Chondrocyte (in vitro differentiated cells): ENCODE results near the gene EIF4EBP2. TPM values are rescaled to one million over a fixed set of nuclear protein-coding genes. Genes with fewer than 3 reads are reported as not detected.

Source experiments
- DNase-seq: peaks from one replicate; pipeline ENCODE4 v3.0.0; 2021; ENCODE audit warnings: mixed read lengths, low spot score
- H3K27ac Mint-ChIP-seq: one replicate; pipeline ENCODE4 v1.8.0; 2021; ENCODE audit warnings: mild to moderate bottlenecking, moderate library complexity, mixed read lengths; ENCODE audit not compliant: unreplicated experiment
- H3K27me3 Mint-ChIP-seq: 2 replicates; pipeline ENCODE4 v1.8.0; 2021; ENCODE audit warnings: low read depth, mixed read lengths
- H3K36me3 Mint-ChIP-seq: 2 replicates; pipeline ENCODE4 v1.8.0; 2021; ENCODE audit warnings: low read depth, mixed read lengths
- H3K4me1 Mint-ChIP-seq: 2 replicates; pipeline ENCODE4 v1.8.0; 2021; ENCODE audit warnings: low read depth, mild to moderate bottlenecking, mixed read lengths
- H3K4me3 Mint-ChIP-seq: one replicate; pipeline ENCODE4 v1.8.0; 2021; ENCODE audit warnings: mild to moderate bottlenecking, moderate library complexity, mixed read lengths; ENCODE audit not compliant: unreplicated experiment
- H3K9me3 Mint-ChIP-seq: 2 replicates; pipeline ENCODE4 v1.8.0; 2021; ENCODE audit warnings: low read depth, mixed read lengths
- total RNA-seq: library from RNA; stranded (reverse); gene quantifications from 3 replicates; pipeline ENCODE4 v1.2.1, GENCODE V29; 2021
- TF ChIP-seq, protein P1 (sequence below): fragments of 200-600 bp; sonication (generic); IDR thresholded peaks from 2 replicates; pipeline ENCODE4 v1.5.0; 2021; ENCODE audit warnings: antibody characterized with exemption, mild to moderate bottlenecking, moderate library complexity

EIF4EBP2 gene
- total RNA-seq, 1 donor from 2014 or later: 39.6 TPM

DNA sequence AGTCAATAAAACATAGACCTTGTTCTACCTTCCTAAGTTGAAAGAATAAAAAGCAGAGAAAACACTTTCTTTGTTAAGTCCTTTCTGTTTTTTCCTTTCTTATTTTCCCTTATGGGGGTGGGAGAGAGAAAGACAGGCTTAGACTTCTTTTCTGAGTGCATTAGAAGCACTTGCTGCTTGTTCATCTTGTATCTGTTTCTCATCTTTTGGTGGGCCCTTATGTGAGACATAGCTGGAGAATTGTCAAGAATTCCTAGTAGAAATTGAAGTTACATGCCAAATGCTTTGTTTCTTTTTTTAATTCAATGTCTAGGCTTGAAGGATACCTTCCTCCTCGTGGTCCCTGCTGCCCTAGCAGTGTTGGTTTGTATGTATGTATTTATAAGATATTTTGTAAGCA lies 6.7 kb downstream of the EIF4EBP2 start:
- Mint-ChIP-seq H3K4me3 (no peak overlapping the region), H3K27me3 (no peaks in the 10 kb centered on the region), H3K36me3 (peaks cover 5% of the 10 kb centered on the region), H3K4me1 (peaks cover 60% of the 10 kb centered on the region), H3K9me3 (no peaks in the 10 kb centered on the region), H3K27ac (no peak overlapping the region)
- TF ChIP-seq, protein P1, sequence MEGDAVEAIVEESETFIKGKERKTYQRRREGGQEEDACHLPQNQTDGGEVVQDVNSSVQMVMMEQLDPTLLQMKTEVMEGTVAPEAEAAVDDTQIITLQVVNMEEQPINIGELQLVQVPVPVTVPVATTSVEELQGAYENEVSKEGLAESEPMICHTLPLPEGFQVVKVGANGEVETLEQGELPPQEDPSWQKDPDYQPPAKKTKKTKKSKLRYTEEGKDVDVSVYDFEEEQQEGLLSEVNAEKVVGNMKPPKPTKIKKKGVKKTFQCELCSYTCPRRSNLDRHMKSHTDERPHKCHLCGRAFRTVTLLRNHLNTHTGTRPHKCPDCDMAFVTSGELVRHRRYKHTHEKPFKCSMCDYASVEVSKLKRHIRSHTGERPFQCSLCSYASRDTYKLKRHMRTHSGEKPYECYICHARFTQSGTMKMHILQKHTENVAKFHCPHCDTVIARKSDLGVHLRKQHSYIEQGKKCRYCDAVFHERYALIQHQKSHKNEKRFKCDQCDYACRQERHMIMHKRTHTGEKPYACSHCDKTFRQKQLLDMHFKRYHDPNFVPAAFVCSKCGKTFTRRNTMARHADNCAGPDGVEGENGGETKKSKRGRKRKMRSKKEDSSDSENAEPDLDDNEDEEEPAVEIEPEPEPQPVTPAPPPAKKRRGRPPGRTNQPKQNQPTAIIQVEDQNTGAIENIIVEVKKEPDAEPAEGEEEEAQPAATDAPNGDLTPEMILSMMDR: no peak
- no peak for DNase-seq

DNA sequence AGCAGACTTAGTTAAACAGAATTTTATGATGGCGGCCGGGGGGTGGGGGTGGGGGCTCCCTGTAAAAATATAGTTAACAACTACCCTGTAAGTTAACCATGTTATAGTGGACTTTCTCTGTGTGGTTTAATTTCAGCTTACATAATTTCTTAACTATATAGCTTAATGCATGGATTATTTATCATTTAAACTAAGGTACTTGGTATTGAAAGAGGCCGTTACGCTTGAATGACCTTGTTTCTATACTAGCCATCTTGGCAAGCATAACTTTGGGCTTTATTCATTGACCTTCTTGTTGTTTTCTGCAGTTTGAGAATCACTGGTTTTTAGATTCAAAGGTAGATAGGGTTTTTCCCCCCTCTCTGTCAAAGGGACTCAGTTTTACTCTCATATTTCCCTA lies 8.4 kb downstream of the EIF4EBP2 start:
- Mint-ChIP-seq H3K36me3 (peaks cover 7% of the 10 kb centered on the region), H3K27ac (no peak overlapping the region), H3K4me3 (no peak overlapping the region), H3K4me1 (peaks cover 50% of the 10 kb centered on the region), H3K9me3 (no peaks in the 10 kb centered on the region), H3K27me3 (no peaks in the 10 kb centered on the region)
- no peak for DNase-seq
- TF ChIP-seq, protein P1: no peak

DNA sequence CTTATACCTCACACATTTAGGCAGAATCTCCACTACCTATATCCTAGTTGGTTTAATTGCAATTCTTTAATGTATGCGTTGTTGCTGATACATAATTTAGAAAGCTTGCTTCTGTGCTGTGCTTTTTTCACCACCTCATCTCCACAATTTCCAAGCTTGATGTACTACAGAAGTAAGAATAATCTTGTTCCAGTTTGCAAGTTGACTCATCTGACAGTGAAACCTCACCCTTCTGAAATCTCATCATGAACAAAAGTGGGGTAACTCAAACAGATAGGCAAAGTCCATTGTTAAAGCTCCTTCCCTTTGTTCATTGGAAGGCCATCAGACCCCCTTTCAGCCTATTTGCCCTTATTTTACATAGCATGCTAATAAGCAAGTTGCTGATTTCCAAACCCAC lies 13.6 kb downstream of the EIF4EBP2 start:
- Mint-ChIP-seq H3K9me3 (no peaks in the 10 kb centered on the region), H3K27ac (no peak overlapping the region), H3K4me1 (peaks cover 21% of the 10 kb centered on the region), H3K27me3 (no peaks in the 10 kb centered on the region), H3K36me3 (peaks cover 22% of the 10 kb centered on the region), H3K4me3 (no peak overlapping the region)
- TF ChIP-seq, protein P1: no peak
- no peak for DNase-seq

DNA sequence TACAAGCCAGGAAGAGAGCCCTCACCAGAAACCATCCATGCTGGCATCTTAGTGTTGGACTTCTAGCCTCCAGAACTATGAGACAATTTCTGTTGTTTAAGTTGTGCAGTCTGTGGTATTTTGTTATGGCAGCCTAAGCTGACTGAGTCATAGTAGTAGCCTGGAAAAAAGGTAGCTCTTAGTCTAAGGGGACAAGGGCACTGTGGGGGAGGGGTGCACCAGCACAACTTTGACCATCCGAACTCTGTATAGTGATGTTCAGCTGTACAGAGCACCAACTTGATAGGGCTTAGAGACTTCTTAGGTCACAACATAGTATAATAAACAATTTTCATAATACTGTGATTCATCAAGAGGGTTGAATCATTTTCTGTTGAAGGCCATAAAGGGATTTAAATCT lies 14.3 kb downstream of the EIF4EBP2 start:
- no peaks in the 10 kb centered on the region for H3K9me3 Mint-ChIP-seq
- H3K4me1 Mint-ChIP-seq: peaks cover 15% of the 10 kb centered on the region
- H3K36me3 Mint-ChIP-seq: peaks cover 29% of the 10 kb centered on the region
- no peak overlapping the region for H3K4me3 Mint-ChIP-seq
- no peak for DNase-seq
- no peaks in the 10 kb centered on the region for H3K27me3 Mint-ChIP-seq
- TF ChIP-seq, protein P1: no peak
- no peak overlapping the region for H3K27ac Mint-ChIP-seq

DNA sequence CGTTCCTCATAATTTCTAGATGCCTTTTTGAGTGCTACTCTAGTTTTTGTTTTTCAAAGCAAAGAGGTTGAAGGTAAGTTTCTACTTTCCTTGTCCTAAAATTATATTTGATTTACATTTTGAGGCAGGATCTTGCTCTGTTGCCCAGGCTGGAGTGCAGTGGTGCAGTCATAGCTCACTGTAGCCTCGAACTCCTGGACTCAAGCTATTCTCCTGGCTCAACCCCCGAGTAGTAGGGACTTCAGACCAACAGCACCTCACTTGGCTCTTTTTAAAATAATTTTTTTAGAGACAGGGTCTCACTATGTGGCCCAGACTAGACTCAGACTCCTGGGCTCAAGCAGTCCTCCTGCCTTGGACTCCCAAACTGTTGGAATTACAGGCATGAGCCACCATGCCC lies 14.8 kb downstream of the EIF4EBP2 start:
- Mint-ChIP-seq H3K9me3 (no peaks in the 10 kb centered on the region), H3K27ac (no peak overlapping the region), H3K36me3 (peaks cover 33% of the 10 kb centered on the region), H3K27me3 (no peaks in the 10 kb centered on the region), H3K4me1 (peaks cover 15% of the 10 kb centered on the region), H3K4me3 (no peak overlapping the region)
- no peak for DNase-seq
- TF ChIP-seq, protein P1: no peak
